K562 (cell line): Measurements from ENCODE around the gene FIG4. TPM values are rescaled to one million over a fixed set of nuclear protein-coding genes. Genes with fewer than 3 reads are reported as not detected.

Source experiments
- BRF2 ChIP-seq: IDR thresholded peaks from 3 replicates; pipeline ENCODE4 v1.6.1; 2011; ENCODE audit warnings: borderline replicate concordance, mild to moderate bottlenecking; ENCODE audit not compliant: insufficient read length, insufficient read depth
- CBX8 ChIP-seq: fragments of 200-600 bp; sonication (generic); IDR thresholded peaks from 2 replicates; pipeline ENCODE4 v1.6.1; 2012; ENCODE audit warnings: borderline replicate concordance, mixed run types, low read depth, mild to moderate bottlenecking, moderate library complexity, mixed read lengths, low read length, control low read depth, inconsistent platforms; ENCODE audit not compliant: poor library complexity, severe bottlenecking; ENCODE audit errors: extremely low read depth
- CTCF ChIP-seq, 3 experiments: IDR thresholded peaks in 2 of 3; conservative IDR thresholded peaks in 1 of 3; 2 replicates each; pipeline ENCODE4 v1.5.1; 2011 to 2012; ENCODE audit warnings: low read length in 3 of 3, mild to moderate bottlenecking in 3 of 3, control low read depth in 2 of 3, improper control_type of control experiment in 1 of 3, inconsistent platforms in 1 of 3, low read depth in 1 of 3, mixed read lengths in 1 of 3, moderate library complexity in 1 of 3; ENCODE audit not compliant: insufficient read depth in 2 of 3
- E4F1 ChIP-seq: fragments of 250-450 bp; sonication (Bioruptor Pico); IDR thresholded peaks from 2 replicates; pipeline ENCODE4 v1.5.0; 2021; ENCODE audit warnings: mild to moderate bottlenecking, borderline replicate concordance
- FOXK2 ChIP-seq, 2 experiments: fragments of 450-650 bp; IDR thresholded peaks in 1 of 2; conservative IDR thresholded peaks in 1 of 2; 2 replicates each; pipeline ENCODE4 v1.6.1; 2016; ENCODE audit warnings: low read depth in 2 of 2, mild to moderate bottlenecking in 1 of 2
- HSF4 ChIP-seq: fragments of 250-450 bp; sonication (Bioruptor Pico); IDR thresholded peaks from 2 replicates; pipeline ENCODE4 v2.1.2; 2022; ENCODE audit warnings: mild to moderate bottlenecking, moderate library complexity, borderline replicate concordance
- MTF1 ChIP-seq: fragments of 250-450 bp; sonication (Bioruptor Pico); IDR thresholded peaks from 2 replicates; pipeline ENCODE4 v1.9.0; 2021; ENCODE audit warnings: moderate library complexity, mild to moderate bottlenecking, inconsistent platforms, borderline replicate concordance
- NR2C2 ChIP-seq, 2 experiments: fragments of 200-800 bp in 1 of 2; sonication (Bioruptor generic) in 1 of 2; sonication (generic) in 1 of 2; formaldehyde crosslinking in 1 of 2; IDR thresholded peaks; 2 replicates each; pipeline versions ENCODE4 v1.6.1 to v1.8.0; 2016 to 2022; ENCODE audit warnings: mild to moderate bottlenecking in 1 of 2, missing compliant biosample characterization in 1 of 2, missing genetic modification characterization in 1 of 2, missing genetic modification reagents in 1 of 2
- PKNOX1 ChIP-seq: fragments of 450-650 bp; IDR thresholded peaks from 2 replicates; pipeline ENCODE4 v1.6.1; 2016
- SAFB ChIP-seq: fragments of 200-400 bp; formaldehyde crosslinking; IDR thresholded peaks from 2 replicates; pipeline ENCODE4 v1.6.1; 2017; ENCODE audit warnings: low read depth, low read length, borderline replicate concordance
- SAFB2 ChIP-seq: fragments of 200-400 bp; formaldehyde crosslinking; IDR thresholded peaks from 2 replicates; pipeline ENCODE4 v1.6.1; 2018; ENCODE audit warnings: borderline replicate concordance, low read length, low read depth, moderate library complexity; ENCODE audit not compliant: severe bottlenecking
- TAF15 ChIP-seq: fragments of 200-400 bp; formaldehyde crosslinking; IDR thresholded peaks from 2 replicates; pipeline ENCODE4 v1.6.1; 2017; ENCODE audit warnings: mild to moderate bottlenecking, low read depth, low read length, moderate library complexity
- ZNF398 ChIP-seq: fragments of 250-450 bp; sonication (Bioruptor Pico); IDR thresholded peaks from 2 replicates; pipeline ENCODE4 v1.8.0; 2021; ENCODE audit warnings: moderate library complexity, mild to moderate bottlenecking, inconsistent platforms
- polyA plus RNA-seq, 8 experiments: library from polyadenylated mRNA; depleted of rRNA in 4 of 8; stranded (reverse) in 5 of 8; unstranded in 3 of 8; fragments of >200 nt; fragmentation: Nextera tagmentation in 2 of 8; fragmentation: Illumina TruSeq in 1 of 8; extraction: Ambion mirVana in 2 of 8; extraction: Trizol in 1 of 8; gene quantifications; 2 replicates each; pipeline versions ENCODE4 v1.2.1 to v1.2.3, GENCODE V29; 2011 to 2014; ENCODE audit warnings: inconsistent platforms in 1 of 8, missing spikeins in 1 of 8
- total RNA-seq, 7 experiments: library from RNA; depleted of rRNA in 6 of 7; stranded (reverse); fragments of >200 nt in 6 of 7; fragmentation: Illumina TruSeq in 2 of 7; extraction: Trizol in 2 of 7; gene quantifications; 2 replicates each; pipeline versions ENCODE4 v1.2.1 to v1.2.3, GENCODE V29; 2011 to 2021; ENCODE audit warnings: low replicate concordance in 1 of 7

FIG4 gene
- total and polyA plus RNA-seq, 9 of the 15 experiments (the other 6 are each of a cell fraction or from before 2014, with no cell fraction given), result 1.5 to 6.8 (median 4.3) TPM

GRCh38 chr6:109690737-109691621 lies at the start of gene FIG4, which contains the start of gene AK9 (continued):
- TF ChIP-seq CTCF (IDR thresholded peaks at IDR 0.05 in 2 of 3, conservative IDR thresholded peaks at IDR 0.05 in 1 of 3; ENCODE audit: insufficient read depth in 2 of 3, low read depth in 1 of 3, low read length in 3 of 3) (peak in 2 of 3 experiments; percentile 29 to 36; a peak in 3 of 6 replicates), TAF15 (no peak), MTF1 (CRISPR knock-in tag) (no peak), NR2C2 (CRISPR knock-in tag; IDR thresholded peaks at IDR 0.05) (no peak), NR2C2 (tag; IDR thresholded peaks at IDR 0.05) (peak; percentile 46; the same call in 1 of the 2 replicates), SAFB (no peak), SAFB2 (no peak), E4F1 (no peak), PKNOX1 (no peak), ZNF398 (CRISPR knock-in tag) (no peak), BRF2 (no peak), CBX8 (no peak), FOXK2 (conservative IDR thresholded peaks at IDR 0.05 in 1 of 2, IDR thresholded peaks at IDR 0.05 in 1 of 2; ENCODE audit: low read depth in 2 of 2) (peak; percentile 87 to 89), HSF4 (CRISPR knock-in tag) (no peak)
